Measurements from ENCODE around the gene ITSN1.
"Not testable (repeated sequence)": the region's sequence is repeated elsewhere in the genome, so short reads cannot be mapped to it uniquely, and the experiment has no call there.

The ITSN1 gene

DNA sequence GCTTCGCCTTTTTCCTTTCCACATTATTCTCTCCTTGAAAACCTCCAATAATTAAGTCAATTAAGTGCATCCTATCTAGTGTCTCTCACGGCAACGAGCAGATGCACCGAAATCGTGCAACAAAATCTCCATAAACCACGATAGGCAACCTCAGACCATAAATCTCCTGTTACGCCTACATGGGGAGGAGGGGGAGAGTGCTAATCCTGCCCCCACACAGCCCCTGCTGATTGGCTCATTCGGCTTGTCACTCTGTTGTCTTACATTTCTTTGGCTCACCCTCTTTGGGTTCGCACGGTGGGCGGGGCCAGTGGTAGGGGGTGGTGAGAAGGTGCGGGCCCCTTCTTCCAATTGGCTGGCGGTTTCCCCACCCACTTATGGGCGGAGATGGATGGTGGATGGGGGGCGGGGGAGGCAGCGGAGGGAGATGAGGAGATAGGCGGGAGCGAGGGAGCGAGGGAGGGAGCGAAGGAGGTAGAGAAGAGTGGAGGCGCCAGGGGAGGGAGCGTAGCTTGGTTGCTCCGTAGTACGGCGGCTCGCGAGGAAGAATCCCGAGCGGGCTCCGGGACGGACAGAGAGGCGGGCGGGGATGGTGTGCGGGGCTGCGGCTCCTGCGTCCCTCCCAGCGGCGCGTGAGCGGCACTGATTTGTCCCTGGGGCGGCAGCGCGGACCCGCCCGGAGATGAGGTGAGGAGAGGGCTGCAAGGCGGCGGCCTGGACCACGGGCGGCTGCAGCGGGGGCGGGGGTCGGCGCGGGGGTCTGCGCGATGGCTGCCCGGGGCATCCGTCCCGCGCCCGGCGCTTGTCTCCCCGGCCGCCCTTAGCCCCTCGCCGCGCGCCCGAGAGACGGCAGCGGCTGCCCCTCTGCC lies at the start of gene ITSN1:
Gene ITSN1 (plus strand): TSS at position 475 of the 869 bp plus-strand sequence. CDS start 76,328 bp downstream, outside the sequence.
- DNase-seq = peak; percentile 99

DNA sequence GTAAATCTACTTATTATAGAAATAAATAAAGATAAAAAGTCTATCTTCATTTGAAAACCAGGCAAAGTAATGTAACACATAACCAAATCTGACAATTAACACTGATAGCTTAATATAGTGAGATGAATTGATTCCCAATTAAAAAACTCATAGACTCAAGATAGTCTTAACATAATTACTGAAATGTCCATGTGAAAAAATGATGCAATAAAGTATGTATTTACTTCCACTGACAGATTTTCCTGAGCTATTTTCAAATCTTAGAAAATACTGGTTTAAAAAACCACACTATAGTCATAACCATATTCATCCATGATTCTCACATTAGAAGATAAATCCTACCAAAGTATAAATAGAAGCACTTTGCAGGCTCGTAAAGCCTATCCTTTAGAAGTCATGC lies 44.2 kb upstream of the ITSN1 start:
- no peak for DNase-seq

DNA sequence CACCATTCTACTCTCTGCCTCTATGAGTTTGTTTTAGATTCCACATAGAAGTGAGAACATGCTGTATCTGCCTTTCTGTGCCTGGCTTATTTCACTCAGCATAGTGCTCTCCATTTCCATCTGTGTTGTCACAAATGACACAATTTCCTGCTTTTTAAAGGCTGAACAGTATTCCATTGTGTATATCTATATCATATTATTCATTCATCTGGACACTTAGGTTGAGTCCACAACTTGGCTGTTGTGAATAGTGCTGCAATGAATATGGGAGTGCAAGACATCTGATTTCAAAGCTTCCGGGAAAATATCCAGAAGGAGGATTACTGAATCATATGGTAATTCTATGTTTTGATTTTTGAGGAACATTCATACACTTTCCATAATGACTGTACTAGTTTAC lies 33.7 kb upstream of the ITSN1 start:
- DNase-seq = no peak

DNA sequence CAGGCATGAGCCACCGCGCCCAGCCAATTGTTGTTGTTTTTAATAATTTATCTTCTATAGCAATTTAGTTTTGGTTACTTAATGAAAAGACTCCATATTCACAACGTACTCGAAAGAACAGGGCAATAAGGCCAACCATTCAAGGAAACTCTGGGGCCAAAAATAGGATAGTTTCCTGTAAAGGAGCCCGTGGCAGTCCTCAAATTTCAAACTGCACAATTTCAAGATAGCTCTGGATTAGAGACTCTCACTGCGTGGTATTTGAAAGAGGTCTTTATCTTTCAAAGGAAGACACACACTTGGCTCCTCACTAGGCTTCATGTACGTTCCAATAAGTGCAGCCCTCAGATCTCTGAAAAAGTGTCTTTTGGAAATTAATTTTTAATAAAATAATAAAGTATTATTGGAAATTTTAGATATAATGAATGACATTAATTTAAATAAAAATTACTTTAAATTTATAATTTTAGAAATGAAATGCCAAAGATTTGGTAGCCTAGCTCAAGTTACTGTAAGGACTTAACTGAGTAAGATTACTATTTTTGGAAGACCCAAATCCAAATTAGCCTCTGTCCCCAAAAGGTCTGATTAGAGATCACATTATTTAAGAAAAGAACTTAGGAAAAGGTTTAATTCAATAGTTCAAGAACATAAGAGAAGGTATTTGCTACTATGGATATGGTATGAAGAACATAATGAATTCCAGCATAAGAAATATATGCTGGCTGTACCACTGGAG lies 31.1 kb upstream of the ITSN1 start:
- no peak for DNase-seq

DNA sequence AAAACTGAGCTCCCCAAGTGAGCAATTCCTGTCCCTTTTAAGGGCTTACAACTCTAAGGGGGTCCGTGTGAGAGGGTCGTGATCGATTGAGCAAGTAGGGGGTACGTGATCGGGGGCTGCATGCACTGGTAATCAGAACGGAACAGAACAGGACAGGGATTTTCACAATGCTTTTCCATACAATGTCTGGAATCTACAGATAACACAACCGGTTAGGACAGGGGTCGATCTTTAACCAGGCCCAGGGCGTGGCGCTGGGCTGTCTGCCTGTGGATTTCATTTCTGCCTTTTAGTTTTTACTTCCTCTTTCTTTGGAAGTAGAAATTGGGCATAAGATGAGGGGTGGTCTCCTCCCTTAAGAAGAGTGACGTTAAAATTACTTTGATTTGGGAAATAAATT lies 24.7 kb upstream of the ITSN1 start:
- peak; percentile 35 for DNase-seq

DNA sequence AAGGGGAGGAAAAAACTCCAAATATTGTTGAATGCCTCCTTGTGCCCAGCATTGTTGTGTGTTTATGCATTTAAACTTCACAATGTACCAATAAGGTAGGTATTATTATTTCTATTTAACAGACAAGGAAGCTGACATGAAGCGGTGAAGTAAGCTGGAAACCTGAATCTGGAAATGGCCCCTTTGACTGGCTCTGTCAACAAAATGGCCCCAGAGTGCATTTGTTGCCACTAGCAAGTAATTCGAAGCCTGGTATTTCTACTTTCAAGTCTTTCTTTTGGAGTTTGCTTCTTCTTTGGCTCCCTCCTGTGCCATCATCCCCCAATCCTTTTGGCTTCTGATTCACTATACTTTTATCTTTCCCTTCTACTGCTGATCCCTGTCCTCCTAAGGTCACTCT lies 23.9 kb upstream of the ITSN1 start:
- DNase-seq = no peak

DNA sequence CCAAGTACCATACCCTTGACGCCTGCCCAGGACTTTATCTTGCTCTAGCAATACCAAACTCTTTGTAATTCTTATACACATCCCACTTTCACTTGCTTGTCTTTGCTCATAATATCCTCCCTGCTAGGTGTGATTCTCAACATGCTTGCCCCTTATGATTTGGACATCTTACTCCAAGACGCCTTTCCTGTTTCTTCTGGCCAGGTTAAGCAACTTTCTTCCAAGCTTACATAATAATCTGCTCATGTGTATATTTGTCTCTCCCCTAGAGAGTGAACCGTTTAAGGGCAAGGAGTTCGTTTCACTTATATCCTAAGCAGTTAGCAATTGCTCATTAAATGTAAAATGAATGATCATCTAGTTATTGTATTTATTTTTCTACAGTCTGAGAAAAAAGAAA lies 22.6 kb upstream of the ITSN1 start:
- peak; percentile 9 for DNase-seq

DNA sequence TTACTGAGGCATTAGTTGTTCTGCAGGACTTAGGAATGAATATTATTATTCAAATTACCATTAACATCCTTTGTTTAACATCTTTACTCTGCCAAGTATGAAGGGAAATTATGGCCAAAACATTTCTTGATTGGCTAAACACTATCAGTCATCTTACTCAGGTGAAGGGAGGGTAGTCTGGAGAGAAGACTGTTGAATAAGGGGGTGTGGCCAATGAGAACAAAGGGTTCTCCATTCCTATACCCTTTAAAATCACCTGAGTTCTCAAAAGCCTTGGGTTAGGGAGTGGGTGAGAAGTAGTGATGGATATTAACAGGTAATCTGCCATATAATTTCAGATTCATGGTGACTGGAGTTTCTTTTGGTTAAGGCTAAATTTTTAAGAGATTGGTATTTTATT lies 20.0 kb upstream of the ITSN1 start:
- no peak for DNase-seq

DNA sequence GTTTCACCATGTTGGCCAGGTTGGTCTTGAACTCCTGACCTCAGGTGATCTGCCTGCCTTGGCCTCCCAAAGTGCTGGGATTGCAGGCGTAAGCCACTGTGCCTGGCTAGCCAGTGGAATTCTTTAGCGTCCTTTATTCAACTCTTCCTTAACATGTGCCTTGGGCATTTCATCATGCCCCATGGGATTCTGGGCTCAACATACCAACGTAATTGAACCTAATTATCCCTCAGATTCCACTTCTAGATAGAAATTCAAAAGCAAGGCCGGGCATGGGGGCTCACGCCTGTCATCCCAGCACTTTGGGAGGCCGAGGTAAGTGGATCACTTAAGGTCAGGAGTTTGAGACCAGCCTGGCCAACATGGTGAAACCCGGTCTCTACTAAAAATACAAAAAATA lies 16.1 kb upstream of the ITSN1 start:
- not testable (repeated sequence) for DNase-seq

DNA sequence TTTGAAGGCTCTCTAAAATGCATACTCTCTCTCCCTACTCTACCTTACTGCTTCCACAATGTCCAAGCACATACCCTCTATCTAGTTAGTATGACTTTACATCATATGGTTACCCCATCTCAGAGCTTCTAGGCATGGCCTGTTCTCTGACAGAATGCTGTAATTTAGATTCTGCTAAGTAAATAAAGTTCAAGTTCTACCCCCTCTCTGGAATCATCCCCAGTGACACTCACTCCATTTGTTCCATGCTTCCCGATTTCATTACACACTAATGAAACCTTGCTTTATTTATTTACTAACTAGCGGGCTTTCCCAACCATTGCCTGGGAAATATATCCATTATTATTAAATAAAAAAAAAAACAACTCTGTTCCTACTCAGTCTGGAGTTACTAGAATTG lies 8.0 kb upstream of the ITSN1 start:
- DNase-seq = no peak

DNA sequence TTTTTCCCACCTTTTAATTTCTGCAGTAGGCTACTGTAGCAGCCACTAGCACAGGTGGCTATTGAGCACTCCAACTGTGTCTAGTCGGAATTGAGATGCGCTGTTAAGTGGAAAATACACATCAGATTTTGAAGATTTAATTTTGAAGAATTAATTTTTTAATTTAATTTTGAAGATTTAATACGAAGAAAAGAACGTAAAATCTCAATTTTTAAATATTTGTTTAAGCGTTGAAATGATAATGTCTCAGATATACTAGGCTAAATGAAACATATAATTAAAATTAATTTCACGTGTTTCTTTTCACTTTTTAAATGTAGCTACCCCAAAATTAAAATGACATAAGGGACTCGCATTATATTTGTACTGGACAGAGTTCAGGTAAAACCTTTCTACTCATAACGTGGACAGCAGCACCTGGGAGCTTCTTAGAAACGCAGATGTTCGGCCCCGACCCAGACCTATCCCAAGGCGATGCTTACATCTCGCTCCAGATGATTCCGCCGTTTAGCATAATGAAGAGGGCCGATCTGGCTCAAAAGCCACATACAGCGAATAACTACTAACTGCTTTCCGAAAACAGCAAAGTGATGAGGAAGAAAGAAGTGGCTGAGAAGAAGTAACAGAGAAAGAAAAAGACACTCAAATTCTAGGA lies 1.5 kb upstream of the ITSN1 start:
- DNase-seq = peak; percentile 47

DNA sequence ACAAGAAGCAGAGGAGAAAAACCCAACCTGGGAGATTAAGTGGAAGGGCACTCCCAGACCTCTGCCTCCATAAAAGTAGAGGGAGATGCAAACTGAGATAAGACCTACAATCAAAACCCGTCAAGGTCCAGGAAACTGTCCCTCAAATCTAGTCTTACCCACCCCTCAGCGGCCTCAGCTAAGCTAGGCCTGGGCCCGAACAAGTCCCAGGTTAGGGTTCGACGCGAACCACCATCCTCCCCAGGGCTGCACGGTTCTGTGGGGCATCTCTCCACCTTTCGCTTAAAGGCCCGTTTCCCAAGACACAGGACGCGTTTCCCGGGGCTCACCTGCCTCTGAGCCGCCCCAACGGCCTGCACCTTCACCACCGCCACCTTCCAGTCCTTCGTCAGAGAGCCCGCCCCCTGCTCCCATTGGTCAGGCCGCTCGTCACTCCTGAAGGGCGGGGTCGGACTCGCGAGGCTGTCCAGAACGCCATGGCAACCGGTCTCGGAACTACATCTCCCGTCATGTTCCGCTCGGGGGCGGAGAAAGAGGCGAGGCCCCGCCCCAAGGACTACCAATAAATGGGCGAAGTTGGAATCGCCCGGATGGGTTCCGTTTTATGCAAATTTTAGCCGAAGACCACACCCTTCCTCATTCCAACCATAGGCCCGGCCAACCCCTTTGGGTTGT lies 812 bp upstream of the ITSN1 start, which contains the start of gene CRYZL1:
Gene CRYZL1 (minus strand): TSS at position 390 of the 675 bp plus-strand sequence. CDS start 10,190 bp downstream, outside the sequence.
- DNase-seq = peak; percentile 100

DNA sequence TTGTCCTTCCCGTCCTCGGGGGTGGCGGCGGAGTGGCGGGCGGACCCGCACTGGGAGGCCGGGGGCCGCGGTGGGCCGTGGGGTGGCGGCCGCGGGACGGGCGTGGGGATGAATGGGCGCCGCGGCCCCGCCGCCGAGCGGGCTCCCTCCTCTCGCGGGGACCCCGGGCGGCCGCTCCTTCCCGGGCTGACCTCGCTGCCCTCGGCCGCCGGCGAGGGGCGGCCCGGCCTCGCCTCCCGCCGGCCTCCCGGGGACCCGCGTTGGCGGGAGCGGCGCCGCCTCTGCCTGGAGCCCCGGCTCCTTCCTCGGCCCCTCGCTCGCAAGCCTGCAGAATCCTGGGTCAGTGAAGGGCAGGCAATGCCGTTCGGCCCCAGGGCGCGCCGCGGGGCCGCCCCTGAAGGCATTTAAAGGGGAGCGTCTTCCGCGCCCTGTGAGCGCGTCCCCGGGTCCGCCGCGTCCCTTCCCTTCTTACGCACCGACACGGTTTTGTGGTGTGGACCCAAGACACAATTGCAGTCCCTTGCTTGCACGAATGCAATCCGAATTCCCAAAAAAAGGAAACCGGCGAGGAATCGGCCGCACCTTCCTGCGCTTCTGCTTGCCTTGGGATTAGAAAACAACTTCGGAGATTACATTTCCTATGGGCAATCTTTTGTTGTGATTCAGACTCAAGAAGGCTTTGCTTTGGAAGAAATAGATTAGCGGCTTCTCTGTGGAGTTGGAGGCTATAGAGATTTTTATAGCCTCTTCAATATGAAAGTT lies 776 bp downstream of the ITSN1 start:
- peak; percentile 31 for DNase-seq

DNA sequence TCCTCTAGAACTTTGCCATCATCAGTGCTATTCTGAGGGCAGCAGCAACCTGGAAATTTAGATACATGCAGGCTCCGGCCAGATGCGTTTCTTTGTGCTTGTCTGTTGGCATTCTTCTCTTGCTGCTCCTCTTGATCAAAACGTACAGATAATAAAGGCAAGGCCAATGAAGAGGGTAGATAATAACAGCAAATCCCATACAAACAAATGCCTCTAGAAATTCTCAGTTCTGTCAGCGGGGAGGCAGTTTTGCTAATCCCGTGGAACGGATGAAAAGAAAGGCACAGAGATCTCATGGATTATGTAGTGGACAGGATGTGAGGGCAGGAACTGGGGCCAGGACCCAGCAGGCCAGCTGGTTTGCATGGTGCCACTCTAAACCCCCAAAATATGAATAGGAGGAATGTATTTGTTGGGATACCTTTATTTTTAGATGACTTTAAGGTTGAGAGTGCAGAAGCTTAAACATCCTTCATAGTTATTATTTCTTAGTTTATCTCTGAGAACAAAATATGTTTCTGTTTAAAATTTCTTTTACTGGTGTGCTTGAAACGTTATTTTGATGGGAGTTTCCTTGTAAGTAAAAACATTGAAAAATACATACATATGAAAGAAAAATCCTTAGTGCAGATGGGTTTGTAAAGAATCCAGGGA lies 1.5 kb downstream of the ITSN1 start:
- peak; percentile 20 for DNase-seq

DNA sequence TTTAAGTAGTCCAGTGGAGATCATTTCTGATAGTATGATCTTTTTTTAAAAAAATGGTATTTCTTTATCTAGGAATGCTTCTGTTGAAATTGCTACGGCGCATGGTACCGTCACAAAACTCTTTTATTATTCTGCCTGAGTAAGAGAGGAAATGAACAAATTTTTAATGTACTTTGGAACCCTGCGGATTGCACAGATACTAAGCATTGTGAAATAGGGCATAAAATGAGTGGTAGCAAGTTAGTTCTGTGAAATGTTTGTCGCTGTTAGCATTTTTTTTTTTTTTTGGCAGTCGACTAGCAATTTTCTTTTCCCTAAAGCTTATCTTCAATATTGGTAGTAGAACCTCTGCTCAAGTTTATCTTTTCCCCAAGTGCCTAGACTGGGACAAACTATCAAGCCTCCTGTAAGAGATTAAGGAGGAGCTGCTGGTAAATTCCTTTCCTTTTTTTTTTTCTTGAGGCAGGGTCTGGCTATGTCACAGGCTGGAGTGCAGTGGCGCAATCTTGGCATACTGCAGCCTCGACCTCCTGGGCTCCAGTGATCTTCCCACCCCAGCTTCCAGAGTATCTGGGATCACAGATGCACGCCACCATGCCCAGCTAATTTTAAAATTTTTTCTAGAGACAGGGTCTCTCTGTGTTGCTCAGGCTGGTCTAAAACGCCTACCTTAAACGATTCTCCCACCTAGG lies 2.2 kb downstream of the ITSN1 start:
- peak; percentile 14 for DNase-seq

DNA sequence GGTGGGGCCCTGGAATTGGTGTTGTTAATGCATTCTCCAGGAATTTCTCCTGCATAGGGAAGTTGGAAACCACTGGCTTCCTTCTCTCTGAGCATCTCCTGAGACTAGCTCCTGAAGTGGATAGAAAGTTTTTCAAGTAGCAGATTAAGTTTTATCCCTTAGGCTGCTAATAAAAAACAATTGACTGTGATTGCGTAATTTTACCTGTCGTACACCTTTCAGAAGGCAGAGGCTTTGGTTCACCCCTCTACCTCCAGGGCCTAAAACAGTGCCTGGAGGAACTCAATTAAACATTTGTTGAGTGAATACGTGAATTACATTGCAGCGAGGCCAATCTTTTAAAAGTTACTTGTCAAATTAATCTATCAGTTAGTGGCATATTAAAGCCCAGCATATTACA lies 3.4 kb downstream of the ITSN1 start:
- no peak for DNase-seq

DNA sequence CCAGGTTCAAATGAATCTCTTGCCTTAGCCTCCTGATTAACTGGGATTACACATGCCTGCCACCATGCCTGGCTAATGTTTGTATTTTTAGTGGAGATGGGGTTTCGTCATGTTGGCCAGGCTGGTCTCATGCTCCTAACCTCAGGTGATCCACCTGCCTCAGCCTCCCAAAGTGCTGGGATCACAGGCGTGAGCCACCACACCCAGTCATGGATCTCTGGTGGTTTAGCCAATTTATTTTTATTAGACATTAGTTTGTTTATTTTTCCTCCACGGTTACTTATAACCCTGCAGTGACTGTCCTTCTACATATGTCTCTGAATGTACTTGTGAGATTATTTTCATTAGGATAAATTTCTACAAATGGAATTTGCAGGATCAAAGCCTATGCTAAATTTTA lies 5.3 kb downstream of the ITSN1 start:
- DNase-seq = no peak

DNA sequence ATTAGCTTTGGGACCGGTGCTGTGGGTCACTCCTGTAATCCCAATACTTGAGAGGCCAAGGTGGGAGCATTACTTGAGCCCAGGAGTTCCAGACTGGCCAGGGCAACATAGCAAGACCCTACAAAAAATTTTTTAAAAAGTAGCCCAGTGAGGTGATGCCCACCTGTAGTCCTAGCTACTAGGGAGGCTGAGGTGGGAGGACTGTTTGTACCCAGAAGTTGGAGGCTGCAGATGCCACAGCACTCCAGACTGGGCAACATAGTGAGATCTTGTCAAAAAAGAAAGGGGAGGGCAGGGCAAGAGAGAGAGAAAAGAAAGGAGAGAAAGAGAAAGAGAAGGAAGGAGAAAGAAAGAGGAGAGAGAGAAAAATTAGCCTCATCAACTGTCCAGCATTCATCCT lies 6.3 kb downstream of the ITSN1 start:
- no peak for DNase-seq

DNA sequence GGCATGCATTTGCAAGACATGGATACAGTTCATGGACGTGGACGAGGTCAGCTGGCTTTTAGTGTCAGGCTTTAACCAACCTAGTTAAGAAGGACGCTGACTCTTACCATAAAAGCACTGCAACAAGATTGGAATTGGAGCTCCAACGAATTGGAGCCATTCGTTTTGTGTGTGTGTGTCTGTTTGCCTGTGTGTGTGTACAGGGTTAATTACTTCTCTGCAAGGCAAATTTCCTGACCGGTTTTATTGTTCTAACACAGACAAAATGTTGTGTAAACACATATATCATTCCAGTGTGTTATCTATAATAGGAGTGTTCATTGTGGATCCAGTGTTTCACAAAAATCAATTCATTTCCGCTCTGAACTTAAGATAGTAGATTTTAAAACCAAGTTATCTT lies 7.9 kb downstream of the ITSN1 start:
- no peak for DNase-seq

DNA sequence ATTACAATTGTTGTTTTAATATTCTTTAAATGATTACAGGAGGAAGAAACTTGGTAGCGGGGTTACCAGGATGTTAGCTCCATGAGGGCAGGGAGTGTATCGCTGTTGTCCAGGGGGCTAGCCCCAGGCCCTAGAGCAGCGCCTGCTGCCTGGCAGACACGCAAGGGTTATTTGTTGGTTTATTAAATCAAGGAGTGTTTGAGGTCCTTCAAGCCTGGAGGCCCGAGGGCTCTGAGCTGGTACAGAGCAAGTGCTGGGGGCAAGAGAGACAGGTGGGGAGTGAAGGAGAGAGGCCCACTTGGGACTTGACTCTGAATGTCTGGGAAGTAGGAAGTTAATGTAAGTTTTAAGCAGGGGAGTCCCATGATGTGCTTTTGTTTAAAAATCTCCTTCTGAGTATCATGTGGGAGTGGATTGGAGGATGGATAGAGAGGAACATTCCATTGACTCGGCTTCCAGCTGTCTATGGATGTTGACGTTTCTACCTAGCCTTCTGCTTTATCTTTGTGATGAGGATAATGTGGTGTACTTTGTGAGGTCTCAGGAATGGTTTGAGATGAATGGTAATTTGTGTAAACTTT lies 8.7 kb downstream of the ITSN1 start:
- DNase-seq = no peak
